ENCODE results near the gene MYBPHL.

The MYBPHL gene

DNA sequence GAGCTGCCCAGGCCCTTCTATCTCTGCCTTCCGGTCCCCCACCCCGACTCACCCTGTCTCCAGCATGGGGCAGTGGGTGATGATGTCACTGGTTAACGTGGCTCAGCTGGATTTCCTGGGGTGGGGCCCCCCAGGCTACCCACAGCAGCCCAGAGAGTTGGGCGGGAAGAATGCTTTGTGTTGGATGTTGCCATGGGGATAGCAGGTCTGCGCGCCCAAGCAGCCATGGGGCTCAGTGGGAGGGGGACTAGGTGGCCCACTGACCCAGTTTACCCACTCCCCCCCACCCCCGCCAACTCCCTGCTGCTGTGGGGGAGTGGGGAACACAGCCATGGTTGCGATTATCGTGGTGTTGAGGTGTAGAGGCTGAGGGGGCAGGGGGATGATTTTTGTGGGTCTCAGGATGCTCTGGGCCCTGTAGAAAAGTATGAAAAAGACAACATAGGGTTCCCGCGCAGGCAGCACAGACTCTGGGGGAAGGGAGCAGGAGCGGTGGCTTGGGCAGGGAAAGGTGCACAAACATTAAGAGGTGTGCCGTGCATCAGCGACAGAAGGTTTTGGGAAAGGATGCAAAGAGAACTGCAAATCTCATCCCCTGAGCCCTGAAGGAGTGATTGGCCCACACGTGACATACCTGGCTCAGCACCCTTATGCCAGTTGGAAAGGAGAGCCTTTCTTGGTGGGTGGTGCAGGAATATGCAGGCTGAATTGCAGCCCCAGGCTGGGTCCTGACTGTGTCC, 49.0 kb downstream of the MYBPHL start:
- in situ Hi-C loops (cut with MboI; ENCODE audit: low sequenced_read_pairs, unreplicated experiment): no loop called here
- TF ChIP-seq, protein P1, sequence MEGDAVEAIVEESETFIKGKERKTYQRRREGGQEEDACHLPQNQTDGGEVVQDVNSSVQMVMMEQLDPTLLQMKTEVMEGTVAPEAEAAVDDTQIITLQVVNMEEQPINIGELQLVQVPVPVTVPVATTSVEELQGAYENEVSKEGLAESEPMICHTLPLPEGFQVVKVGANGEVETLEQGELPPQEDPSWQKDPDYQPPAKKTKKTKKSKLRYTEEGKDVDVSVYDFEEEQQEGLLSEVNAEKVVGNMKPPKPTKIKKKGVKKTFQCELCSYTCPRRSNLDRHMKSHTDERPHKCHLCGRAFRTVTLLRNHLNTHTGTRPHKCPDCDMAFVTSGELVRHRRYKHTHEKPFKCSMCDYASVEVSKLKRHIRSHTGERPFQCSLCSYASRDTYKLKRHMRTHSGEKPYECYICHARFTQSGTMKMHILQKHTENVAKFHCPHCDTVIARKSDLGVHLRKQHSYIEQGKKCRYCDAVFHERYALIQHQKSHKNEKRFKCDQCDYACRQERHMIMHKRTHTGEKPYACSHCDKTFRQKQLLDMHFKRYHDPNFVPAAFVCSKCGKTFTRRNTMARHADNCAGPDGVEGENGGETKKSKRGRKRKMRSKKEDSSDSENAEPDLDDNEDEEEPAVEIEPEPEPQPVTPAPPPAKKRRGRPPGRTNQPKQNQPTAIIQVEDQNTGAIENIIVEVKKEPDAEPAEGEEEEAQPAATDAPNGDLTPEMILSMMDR (IDR thresholded peaks at IDR 0.05; ENCODE audit: borderline replicate concordance, control extremely low read depth, extremely low read depth, insufficient read depth, missing control alignments): no peak
- no peak for DNase-seq (ENCODE audit: low spot score)

DNA sequence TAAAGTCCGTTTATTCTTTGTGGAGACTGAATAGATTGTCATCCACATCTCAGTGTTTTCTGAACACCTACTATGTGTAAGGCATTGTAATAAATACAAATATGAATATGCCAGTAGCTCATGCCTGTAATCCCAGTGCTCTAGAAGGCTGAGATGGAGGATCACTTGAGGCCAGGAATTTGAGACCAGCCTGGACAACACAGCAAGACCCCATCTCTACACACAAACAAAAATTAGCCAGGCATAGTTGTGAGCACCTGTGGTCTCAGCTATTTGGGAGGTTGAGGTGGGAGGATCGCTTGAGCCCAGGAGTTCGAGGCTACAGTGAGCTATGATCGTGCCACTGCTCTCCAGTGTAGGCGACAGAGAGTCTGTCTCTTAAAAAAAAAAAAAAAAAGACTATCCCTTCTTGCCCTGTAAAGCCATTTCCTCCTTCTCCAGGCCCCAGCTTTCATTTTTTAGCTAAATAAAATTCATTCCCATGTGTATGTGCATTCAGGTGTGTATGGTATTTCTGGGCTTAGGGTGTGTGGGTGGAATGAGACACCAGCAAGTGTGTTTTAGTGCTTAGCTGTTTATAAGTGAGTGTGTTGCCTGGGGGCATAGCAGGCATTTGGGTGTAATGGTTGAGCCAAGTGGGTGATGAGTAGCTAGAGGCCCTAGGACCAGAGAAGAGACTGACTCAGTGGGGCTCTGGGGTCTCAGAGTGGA, 49.7 kb downstream of the MYBPHL start:
- in situ Hi-C loops (cut with MboI; ENCODE audit: low sequenced_read_pairs, unreplicated experiment): no loop called here
- TF ChIP-seq, protein P1 (IDR thresholded peaks at IDR 0.05; ENCODE audit: borderline replicate concordance, control extremely low read depth, extremely low read depth, insufficient read depth, missing control alignments): no peak
- no peak for DNase-seq (ENCODE audit: low spot score)

DNA sequence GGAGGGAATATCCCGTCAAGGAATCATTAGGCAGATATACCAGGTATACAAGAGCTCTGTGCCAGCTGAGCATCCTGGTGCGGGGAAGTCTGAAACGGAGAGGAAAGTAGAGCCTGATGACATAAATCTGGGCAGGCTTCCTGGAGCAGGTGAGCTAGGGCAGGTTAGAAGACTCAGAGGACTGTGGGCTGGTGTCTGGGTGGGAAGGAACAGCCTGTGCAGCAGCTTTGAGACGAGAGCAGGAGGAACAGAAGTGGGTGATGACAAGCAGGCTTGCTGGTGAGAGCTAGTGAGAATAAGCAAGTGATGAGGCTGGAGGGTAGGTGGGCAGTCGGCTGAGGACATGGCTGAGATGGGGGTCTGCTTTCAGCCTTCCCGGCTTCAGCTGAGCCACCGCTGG, 50.7 kb downstream of the MYBPHL start:
- TF ChIP-seq, protein P1 (IDR thresholded peaks at IDR 0.05; ENCODE audit: borderline replicate concordance, control extremely low read depth, extremely low read depth, insufficient read depth, missing control alignments): no peak
- in situ Hi-C loops (cut with MboI; ENCODE audit: low sequenced_read_pairs, unreplicated experiment): no loop called here
- DNase-seq (ENCODE audit: low spot score): no peak

DNA sequence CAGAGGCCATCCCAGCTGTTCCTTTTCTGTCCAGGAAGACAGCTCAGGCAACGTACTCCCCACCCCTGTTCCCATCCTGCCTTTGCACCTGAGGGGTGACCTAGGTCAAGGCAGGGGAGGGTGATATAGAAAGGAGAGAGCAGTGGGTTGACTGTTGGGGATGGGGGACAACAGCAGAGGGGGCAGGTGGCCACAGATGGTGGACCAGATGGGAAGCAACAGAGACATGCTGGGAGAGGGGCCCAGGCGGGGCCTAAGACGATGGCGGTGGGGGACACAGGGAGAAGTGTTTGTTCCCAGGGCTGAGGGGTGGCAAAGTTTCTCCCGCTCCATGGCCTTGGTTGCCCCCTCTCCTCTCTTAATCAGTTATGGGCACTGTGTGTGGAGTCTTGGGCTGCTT, 51.1 kb downstream of the MYBPHL start:
- in situ Hi-C loops (cut with MboI; ENCODE audit: low sequenced_read_pairs, unreplicated experiment): no loop called here
- no peak for DNase-seq (ENCODE audit: low spot score)
- TF ChIP-seq, protein P1 (IDR thresholded peaks at IDR 0.05; ENCODE audit: borderline replicate concordance, control extremely low read depth, extremely low read depth, insufficient read depth, missing control alignments): no peak

DNA sequence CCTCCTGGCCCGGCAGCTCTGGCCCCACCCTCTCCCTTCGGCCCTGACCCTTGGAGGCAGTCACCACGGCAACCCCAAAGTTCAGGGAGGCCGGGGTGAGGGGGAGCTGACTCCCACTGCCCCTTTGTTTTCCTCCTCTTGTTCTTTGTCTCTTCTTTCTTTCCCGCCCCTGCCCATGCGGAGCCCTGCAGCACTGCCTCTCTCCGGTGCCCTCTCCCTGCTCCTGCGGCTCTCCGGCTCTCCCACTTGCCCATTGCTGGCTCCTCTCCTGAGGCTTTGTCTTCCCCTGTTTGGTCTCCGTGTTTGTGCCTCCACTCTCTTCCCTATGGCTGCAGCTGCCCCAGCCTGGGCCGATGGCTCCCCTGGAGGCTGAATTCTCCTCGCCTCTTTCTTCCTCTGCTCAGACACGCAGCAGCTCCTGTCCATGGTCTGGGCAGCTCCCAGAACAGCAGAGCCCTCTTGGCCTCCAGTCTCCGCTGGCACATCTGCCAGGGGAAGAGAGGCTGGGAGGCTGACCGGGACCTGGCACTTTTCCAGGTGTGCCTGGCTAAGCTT, 51.6 kb downstream of the MYBPHL start:
- TF ChIP-seq, protein P1 (IDR thresholded peaks at IDR 0.05; ENCODE audit: borderline replicate concordance, control extremely low read depth, extremely low read depth, insufficient read depth, missing control alignments): no peak
- DNase-seq (ENCODE audit: low spot score): no peak
- in situ Hi-C loops (cut with MboI; ENCODE audit: low sequenced_read_pairs, unreplicated experiment): no loop called here

DNA sequence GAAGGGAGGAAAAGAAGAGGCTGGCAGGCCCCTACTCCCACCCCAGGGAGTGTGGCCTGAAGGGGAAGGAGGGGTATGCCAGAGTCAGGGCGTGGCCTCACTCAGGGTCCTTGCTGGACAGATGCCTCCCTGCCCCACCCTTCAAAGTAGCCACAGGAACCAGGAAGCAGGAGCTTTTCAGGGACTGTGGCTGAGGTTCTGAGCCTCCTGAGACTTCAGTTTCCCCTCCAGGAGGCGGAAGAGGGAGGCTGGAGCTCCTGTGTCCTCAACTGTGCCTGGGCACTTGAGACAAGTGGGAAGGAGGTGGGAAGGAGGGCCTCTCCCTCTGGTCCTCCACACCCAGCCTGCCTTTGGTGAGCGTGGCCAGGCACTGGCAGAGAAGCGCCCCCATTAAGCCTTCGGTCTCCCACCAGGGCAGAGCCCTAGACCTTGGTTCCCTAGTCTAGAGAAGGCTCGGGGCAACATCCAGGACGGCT, 52.2 kb downstream of the MYBPHL start:
- TF ChIP-seq, protein P1 (IDR thresholded peaks at IDR 0.05; ENCODE audit: borderline replicate concordance, control extremely low read depth, extremely low read depth, insufficient read depth, missing control alignments): no peak
- in situ Hi-C loops (cut with MboI; ENCODE audit: low sequenced_read_pairs, unreplicated experiment): no loop called here
- no peak for DNase-seq (ENCODE audit: low spot score)

All from GM13976 (cell line).